Glomerular visceral epithelial cell (primary cell): ENCODE measurements around the gene C19orf38.
"Not testable (repeated sequence)": the region's sequence is repeated elsewhere in the genome, so short reads cannot be mapped to it uniquely, and the experiment has no call there.

ENCODE experiments used
- DNase-seq: peaks from one replicate; pipeline ENCODE4 v3.0.0-alpha.2; 2016; ENCODE audit errors: extremely low spot score

The C19orf38 gene

GRCh38 chr19:10820173-10820572, 28.0 kb upstream of the C19orf38 start:
- DNase-seq: no peak

DNA sequence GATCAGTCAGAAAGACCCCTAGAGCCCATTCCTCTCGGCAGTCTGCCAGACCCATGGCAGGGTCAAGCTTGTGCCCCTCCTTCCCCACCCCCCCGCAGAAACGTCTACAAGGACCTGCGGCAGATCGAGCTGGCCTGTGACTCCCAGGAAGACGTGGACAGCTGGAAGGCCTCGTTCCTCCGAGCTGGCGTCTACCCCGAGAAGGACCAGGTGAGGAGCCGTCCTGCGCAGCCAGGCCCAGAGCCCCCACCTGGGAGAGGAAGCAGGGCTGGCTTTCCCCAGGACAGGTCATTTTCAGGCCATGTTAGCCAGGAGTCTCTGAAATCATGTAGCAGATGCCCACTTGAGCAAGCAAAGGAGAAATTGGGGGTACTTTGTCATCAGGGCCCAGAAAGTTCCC, 24.5 kb upstream of the C19orf38 start:
- DNase-seq: no peak

GRCh38 chr19:10826231-10826630, 22.0 kb upstream of the C19orf38 start:
- no peak for DNase-seq

DNA sequence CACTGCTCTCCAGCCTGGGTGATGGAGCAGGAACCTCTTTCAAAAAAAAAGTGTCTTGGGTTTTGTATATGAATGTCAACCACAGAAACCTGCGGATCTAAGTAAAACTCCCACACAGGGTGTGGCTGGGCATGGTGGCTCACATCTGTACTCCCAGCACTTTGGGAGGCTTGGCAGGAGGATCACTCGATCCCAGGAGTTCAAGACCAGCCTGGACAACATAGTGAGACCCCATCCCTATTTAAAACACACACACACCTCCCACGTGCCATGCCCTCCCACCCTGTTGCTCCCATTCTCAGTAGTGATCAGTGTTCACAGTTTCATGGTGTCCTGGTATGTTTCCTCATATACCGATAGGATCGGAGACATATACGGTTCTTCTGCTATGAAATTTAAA, 21.4 kb upstream of the C19orf38 start:
- DNase-seq: no peak

DNA sequence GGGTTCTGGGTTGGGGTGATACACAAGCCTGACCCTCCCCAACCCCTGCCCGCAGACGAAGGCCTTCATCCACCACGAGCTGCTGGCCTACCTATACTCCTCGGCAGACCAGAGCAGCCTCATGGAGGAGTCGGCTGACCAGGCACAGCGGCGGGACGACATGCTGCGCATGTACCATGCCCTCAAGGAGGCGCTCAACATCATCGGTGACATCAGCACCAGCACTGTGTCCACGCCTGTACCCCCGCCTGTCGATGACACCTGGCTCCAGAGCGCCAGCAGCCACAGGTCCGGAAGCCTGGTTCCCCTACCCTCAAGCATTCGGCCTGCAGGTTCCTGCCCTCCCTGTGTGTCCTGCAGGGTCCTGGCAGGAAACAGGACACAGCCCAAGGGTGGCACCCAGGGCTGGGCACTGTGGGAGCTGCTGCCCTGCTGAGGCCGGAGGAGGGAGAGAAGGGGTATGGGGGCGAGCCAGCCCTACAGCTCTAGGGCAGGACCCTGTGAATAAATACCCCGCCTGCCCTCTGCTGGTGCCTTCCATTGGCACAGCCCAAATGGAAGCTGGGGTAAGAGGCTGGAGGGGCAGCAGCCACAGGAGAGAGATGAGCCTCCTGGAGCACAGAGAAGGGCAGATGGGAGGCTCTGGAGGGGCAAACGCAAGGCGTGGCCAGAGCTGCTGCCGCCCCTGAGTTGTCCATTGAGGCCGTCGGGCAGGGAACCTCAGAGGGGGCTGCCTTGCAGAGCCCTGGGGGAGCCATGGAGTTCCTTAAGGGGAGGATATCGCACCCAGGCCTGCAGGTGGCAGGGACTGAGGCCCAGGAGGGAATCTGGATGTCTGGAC, 19.0 kb upstream of the C19orf38 start:
- no peak for DNase-seq

DNA sequence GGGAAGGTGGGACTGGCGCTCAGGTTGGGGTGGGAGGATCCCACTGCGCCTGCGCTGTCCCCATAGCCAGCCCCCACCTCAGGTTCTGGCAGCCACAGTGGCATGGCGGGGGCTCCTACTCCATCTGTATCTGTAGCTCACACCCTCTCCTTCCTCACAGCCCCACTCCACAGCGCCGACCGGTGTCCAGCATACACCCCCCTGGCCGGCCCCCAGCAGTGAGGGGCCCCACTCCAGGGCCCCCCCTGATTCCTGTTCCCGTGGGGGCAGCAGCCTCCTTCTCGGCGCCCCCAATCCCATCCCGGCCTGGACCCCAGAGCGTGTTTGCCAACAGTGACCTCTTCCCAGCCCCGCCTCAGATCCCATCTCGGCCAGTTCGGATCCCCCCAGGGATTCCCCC, 18.2 kb upstream of the C19orf38 start:
- no peak for DNase-seq

- DNase-seq: no peak
These were observed 17.8 kb upstream of the C19orf38 start for GRCh38 chr19:10830370-10830769.

DNA sequence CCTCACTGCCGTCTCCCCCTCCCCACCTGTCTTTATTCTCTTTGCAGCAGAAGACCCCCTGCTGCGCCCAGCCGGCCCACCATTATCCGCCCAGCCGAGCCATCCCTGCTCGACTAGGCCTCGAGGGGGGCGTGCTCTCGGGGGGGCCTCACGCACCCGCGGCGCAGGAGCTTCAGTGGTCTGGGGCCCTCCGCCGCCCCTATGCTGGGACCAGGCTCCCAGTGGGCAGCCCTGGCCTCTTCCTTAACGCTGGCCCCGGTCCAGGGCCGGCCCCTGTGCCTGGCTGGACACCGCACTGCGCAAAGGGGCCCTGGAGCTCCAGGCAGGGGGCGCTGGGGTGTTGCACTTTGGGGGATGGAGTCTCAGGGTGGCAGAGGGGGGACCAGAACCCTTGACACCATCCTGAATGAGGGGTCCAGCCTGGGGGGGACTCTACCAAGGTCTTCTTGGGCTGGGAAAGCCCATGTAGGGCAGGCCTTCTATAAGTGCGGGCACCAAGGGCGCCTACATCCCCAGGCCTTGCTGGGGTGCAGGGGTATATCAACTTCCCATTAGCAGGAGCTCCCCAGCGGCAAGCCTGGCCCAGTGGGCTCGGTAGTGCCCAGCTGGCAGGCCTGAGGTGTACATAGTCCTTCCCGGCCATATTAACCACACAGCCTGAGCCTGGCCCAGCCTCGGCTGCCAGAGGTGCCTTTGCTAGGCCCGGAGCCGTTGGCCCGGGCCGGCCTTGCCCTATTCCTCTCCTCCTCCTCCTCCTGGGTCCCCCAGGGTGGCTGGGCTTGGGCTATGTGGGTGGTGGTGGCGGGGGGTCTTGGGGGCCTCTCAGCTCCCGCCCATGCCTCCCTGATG, 17.1 kb upstream of the C19orf38 start:
- DNase-seq: no peak

DNA sequence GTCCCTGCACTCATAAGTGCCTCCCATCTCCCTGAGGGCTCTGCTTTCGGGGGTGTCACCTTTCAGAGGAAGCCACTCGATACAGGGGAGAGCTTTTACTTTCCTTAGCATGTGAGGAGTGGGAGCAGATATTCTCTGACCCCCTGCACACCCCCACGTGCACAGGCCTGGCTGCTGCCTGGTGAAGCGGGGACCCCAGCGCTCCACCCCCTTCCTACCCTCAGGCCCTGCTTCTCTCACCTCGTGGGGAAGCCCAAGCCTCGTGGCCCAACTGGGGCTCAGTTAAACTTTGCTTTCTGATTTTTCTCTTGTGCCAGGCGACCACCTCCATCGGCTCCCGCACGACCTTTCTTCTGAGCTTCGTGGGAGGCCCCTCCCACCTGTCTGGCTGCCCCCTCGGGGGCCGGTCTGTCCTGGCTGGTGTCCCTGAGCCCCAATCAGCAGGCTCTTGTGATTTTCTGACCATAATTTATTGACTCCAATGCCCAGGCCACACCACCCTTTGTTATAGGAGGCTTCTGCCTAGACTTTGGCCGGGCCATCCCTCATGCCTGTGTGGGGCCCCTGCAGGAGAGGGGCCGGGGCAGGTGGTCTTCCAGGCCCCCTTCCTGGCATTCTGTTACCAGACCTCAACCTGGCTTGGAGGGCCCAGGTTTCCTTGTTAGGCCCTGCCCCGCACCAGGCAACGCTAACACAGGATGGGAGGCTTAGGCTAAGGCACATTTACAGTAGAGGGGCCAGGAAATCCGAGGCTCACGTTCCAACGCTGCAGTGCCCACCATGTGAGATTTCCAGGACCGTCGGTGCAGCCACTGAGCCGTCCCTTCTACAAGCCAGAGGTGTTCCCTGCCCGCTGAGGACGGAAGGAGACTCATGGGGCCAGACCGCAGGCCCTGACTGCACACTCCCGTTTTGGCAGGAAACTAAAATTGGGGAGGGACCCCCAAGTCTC, 16.0 kb upstream of the C19orf38 start:
- DNase-seq: no peak

DNA sequence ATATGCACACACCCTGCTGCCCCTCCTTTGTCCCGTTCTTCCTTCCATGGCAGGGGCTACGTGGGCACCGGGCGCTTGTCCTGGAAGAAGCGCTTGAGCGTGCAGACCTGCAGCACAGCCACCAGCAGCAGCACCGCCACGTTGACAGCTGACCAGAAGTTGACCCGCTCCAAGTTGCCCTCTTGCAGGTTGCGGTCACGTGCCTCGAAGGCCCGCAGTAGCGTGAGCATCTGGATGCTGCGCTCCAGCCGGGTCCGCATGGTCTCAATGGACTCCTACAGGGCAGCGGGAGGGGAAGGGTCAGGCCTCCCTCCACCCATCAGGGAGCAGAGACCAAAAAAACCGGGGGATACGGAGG, 15.3 kb upstream of the C19orf38 start:
- DNase-seq: no peak

DNA sequence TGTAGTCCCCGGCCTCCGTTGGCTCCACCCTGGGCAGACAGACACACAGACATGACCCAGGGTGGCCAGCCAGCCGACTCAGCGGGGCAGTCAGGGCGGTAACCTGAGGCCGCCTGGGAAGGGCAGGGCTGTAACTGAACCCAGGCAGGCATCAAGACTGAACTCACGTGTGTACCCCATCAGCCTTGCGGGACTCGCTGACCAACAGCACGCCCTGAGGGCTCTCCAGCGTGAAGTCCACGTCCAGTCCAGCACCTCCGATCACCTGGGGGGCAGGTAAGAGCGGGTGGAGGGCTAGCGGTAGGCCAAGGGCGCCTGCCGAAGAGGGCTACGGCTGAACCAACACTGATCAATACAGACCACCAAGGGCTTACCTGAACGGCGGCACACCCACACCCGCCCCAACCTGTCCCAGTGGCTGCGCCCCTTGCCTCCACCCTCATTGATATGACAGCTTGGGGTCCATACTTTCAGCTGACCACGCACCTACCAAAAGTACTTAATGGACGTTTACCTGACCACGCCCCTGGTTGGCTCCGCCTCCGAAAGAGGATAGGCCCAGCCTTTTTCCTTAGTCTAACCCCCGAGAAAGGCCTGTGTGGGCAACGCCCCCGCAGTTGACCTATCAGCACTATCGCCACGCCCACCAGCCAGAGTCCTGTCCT, 13.0 kb upstream of the C19orf38 start:
- DNase-seq: peak; percentile 31

GRCh38 chr19:10835754-10836478, 12.3 kb upstream of the C19orf38 start, which contains the start of gene TMED1:
TMED1 (minus strand) TSS chr19:10836212; CDS start chr19:10836191, 21 bp downstream.
- peak; percentile 100 for DNase-seq

- peak; percentile 88 for DNase-seq
These were observed 11.5 kb upstream of the C19orf38 start for GRCh38 chr19:10836479-10837330.

DNA sequence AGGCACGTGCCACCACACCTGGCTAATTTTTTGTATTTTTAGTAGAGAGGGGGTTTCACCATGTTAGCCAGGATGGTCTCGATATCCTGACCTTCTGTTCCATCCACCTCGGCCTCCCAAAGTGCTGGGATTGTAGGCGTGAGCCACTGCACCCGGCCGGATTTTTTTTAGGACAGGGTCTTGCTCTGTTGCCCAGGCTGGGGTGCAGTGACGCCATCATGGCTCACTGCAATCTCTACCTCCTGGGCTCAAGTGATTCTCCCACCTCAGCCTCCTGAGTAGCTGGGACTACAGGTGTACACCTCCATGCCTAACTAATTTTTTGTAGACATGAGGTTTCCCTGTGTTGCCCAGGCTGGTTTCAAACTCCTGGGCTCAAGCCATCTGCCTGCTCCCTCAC, 10.6 kb upstream of the C19orf38 start:
- DNase-seq: not testable (repeated sequence)

GRCh38 chr19:10838377-10838776, 9.8 kb upstream of the C19orf38 start:
- DNase-seq: no peak

GRCh38 chr19:10839114-10840050, 8.8 kb upstream of the C19orf38 start:
- no peak for DNase-seq

DNA sequence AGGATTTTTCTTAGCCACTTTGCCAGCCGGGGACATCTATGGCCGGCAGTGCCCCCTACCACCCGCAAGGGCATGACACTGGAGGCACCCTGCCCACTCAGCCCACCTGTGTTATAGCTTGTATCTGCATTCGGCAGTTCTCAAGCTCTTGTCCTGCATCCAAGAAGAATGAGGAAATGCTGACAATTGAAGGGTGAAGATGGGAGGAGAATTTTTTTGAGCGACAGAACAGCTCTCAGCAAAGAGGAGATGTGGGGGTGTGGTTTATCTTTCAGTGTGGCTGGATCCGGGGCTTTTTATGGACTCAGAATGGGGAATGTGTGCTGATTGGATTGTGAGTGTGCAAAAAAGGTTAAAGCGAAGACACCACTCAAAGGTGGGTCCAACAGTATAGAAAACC, 5.4 kb upstream of the C19orf38 start:
- DNase-seq: no peak

DNA sequence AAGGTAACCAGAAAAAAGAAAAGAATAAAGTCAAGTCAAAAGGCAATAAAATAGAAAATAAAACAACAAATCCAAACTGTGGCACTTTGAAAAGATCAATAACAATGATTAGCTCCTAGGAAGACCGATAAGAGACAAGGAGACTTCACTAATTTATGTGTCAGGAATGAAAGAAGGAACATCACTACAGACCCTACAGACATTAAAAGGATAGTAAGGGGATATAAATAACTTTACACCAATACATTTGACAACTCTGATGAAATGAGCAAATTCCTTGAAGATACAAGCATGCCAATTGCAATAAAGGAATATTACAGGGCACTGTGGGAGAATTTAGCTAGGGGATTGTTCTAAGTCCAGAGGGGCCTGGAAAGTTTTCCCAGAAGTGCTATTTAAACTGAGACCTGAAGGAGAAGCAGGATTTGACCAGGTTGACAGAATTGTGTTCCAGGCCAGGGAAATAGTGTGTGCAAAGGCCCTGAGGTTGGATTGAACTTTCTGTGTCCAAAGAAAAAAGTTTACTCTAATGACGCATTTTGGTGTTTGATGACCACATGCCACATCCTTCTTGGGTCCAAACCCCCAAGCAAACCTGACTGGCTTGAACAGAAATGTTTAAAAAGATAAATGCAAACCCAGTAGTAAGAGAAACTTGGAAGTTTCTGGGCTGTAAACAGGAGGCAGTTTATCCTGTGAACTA, 1.6 kb upstream of the C19orf38 start:
- no peak for DNase-seq
